GM21529 (cell line): ENCODE data around the gene DHRSX.
"Not testable (repeated sequence)": the region's sequence is repeated elsewhere in the genome, so short reads cannot be mapped to it uniquely, and the experiment has no call there.

Experiments used
- ATAC-seq: cut with Tn5 transposase; IDR thresholded peaks from one replicate; pipeline ENCODE4 v1.9.1; 2021; ENCODE audit not compliant: unreplicated experiment

Gene DHRSX

DNA sequence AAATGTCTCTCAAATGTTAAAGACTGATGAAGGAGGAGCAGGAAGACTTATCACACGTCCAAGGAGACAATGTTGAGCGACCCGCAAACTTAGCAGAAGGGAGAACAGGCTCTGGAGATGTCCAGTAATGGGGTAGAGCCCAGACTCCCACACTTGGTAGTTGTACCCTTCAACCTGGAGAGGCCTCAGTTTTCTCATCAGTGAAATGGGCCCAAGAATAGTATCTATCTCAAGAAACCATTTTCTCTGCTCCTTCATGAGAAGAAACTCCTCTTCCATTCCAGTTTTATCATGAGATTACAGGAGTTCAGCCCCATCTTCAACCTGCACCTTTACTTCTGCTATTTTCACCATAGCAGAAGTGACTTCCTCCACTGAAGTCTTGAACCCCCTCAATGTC lies 169.9 kb downstream of the DHRSX start:
- ATAC-seq: no peak

- no peak for ATAC-seq
These were observed 170.3 kb downstream of the DHRSX start for GRCh38 chrX:2330487-2330886.

GRCh38 chrX:2327423-2327822 lies 173.4 kb downstream of the DHRSX start:
- no peak for ATAC-seq

GRCh38 chrX:2325076-2325784 lies 175.5 kb downstream of the DHRSX start:
- peak; percentile 50 for ATAC-seq

GRCh38 chrX:2324151-2324550 lies 176.6 kb downstream of the DHRSX start:
- ATAC-seq: no peak

GRCh38 chrX:2321411-2321810 lies 179.4 kb downstream of the DHRSX start:
- ATAC-seq: no peak

- no peak for ATAC-seq
These were observed 180.0 kb downstream of the DHRSX start for GRCh38 chrX:2320580-2321327.

DNA sequence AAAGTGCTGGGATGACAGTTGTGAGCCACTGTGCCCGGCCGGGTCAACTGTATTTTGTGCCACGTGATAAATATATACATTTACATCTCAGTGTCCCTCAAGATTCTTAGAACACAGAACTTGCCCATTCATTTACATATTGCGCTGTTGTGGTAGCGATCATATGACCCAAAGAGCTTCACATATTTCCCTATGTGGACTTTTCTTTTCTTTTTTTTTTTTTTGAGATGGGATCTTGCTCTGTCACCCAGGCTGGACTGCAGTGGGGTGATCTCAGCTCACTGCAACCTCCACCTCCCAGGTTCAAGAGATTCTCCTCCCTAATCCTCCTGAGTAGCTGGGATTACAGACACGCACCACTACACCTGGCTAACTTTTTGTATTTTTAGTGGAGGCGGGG lies 180.7 kb downstream of the DHRSX start:
- no peak for ATAC-seq

GRCh38 chrX:2318371-2318770 lies 182.4 kb downstream of the DHRSX start:
- ATAC-seq: no peak

- ATAC-seq: no peak
These were observed 183.2 kb downstream of the DHRSX start for GRCh38 chrX:2317527-2318055.

DNA sequence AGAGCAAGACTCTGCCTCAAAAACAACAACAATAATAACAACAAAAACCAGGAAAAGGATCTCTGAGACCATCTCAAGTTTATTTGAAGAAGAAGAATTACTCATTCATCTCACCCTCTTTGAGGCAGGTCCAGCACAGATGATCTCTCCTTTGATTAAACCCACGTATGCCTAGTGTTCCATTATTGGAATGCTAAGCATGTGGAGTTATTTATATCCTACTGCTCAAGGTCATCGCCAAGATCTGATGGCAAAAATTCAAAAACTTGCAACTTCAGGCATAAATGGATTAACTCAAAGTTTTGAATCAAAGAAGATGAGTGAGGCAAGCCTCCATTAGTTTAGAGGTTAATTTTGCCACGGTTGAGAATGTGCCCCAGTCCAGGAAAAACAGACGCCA lies 184.2 kb downstream of the DHRSX start:
- no peak for ATAC-seq

- ATAC-seq: no peak
These were observed 185.3 kb downstream of the DHRSX start for GRCh38 chrX:2315434-2315833.

GRCh38 chrX:2314831-2315365 lies 185.9 kb downstream of the DHRSX start:
- ATAC-seq: no peak

DNA sequence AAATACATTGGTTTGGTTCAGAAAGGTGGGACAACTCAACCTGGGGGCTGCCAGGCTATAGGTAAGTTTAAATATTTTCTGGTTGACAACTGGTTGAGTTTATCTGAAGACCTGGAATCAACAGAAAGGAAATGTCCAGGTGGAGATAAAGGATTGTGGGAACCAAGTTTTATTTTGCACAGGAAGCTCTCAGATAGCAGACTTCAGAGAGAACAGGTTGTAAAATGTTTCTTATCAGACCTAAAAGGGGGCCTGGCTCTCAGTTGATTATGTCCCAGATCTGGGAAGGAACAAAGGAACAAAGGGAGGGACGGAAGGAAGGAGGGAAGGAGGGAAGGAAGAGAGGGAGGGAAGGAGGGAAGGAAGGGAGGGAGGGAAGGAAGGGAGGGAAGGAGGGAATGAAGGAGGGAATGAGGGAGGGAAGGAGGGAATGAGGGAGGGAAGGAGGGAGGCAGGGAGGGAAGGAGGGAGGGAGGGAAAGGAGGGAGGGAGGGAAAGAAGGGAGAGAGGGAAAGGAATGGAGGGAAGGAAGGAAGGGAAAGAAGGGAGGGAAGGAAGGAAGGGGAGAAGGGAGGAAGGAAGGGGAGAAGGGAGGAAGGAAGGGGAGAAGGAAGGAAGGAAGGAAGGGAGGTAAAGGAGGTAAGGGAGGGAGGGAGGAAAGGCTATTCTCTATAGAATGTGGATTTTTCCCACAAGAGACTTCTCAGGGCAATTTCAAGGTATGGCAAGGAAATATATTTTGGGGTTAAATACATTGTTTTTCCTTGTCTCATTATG lies 186.7 kb downstream of the DHRSX start:
- ATAC-seq: no peak

DNA sequence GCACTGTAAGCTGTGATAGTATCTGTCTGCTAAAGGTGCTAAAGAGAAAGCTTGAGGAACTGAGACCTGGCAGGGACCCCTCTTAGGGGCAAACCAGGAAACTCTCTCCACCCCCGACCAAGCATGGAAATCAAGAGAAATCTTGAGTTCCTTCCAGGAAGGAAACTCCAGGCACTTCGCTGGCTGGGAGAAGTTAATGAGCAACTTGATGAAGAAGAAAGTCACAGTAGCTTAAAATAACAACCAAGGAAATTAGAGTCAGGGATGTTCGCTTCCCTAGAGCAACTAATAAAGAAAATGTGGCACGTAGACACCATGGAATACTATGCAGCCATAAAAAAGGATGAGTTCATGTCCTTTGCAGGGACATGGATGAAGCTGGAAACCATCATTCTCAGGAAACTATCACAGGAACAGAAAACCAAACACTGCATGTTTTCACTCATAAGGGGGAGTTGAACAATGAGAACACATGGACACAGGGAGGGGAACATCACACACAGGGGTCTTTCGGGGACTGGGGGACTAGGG lies 188.7 kb downstream of the DHRSX start:
- not testable (repeated sequence) for ATAC-seq

DNA sequence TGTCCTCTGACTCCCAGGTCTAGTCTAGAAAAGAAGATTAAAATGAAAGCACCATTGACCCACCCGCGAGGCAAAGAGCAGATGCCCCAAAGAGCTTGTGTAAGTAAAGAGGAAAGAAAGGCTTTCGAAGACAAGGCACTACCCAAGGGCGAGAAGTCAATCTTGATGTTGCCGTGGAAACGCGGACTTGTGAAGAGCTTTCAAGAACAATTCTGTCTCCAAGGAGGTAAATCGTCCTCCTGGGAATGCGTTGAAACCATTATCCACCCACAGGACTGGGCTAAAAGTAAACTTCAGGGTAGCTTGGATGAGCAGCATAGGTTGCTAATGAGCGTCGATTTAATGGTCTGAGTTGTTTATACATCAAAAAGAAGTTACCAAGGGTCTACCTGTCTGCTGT lies 189.3 kb downstream of the DHRSX start:
- no peak for ATAC-seq

DNA sequence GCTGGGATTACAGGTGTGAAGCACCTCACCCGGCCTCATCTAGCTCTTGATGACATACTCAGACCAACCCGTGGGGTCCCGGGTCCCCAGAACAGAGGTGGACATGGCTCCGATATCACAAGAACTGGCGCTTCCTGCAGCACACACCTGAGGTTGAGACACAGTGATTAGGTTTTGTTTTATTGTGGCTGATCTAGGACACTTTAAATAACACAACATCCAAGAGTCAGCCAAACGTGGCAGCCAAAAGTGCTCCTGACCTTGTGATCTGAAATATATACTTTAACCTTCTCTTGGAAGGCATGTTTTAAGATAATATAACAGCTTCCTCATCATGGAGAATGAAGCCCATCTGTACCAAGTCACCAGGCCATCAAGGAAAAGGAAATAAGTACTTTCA lies 198.9 kb downstream of the DHRSX start:
- no peak for ATAC-seq

DNA sequence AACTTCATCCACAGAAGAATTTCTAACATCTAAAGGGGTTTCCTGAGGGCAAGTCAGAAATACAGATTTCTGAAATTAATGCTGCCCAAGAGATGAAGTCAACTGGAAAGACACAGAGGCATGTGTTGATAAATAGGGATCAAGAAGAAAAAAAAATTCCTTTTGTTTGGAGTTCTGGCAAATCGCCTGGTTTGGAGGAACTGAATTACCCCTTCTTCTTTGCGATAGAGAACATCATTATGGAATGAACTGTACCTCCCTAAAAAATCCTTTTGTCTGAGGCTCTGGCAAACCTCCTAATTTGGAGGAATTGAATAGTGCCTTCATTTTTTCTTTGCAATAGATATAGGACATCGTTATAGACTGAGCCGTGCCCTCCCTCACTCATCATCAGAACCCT lies 200.9 kb downstream of the DHRSX start:
- ATAC-seq: no peak

- ATAC-seq: no peak
These were observed 214.0 kb downstream of the DHRSX start for GRCh38 chrX:2286731-2287130.

DNA sequence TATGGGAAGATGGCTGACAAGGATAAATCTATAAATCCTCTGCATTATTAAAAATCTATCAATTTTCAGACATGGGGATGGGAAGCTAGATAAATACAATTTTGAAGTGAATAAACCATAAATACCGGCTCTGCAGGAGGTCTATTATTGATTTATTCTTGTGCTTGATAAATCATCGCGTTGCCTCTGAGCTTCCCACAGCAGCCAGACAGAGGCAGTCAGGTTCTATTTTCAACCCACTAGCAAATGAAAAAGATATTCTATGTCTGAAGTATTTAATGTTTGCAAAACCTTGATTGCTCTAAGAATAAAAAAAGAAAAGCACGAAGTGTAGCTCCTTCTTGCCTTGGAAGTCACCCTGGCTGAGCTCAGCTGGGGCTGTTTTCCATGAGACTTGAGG lies 216.2 kb downstream of the DHRSX start:
- no peak for ATAC-seq

GRCh38 chrX:2284133-2284532 lies 216.6 kb downstream of the DHRSX start:
- no peak for ATAC-seq
